Endothelial cell of umbilical vein (primary cell): Measurements from ENCODE around the gene SESTD1. TPM values are rescaled to one million over a fixed set of nuclear protein-coding genes. Genes with fewer than 3 reads are reported as not detected.

Source experiments
- BruUV-seq: library from RNA; stranded (reverse); fragments of 400-500 nt; replicated peaks from 2 replicates; lab custom pipeline; 2021; lab: Mats Ljungman, UMichigan
- CTCF ChIA-PET: fragments of 300-600, 350-600 bp; sonication (Branson Sonifier 250); formaldehyde crosslinking; loops from one replicate; lab custom pipeline; 2021; ENCODE audit warnings: antibody characterized with exemption, inconsistent platforms; lab: Charles Lee
- POLR2A ChIA-PET: fragments of 300-600, 350-600 bp; sonication (Branson Sonifier 250); formaldehyde crosslinking; loops from one replicate; lab custom pipeline; 2021; ENCODE audit warnings: antibody characterized with exemption, inconsistent platforms; lab: Charles Lee
- DNase-seq: peaks from one replicate; pipeline ENCODE4 v3.0.0-alpha.2; 2011; ENCODE audit warnings: low read depth, low spot score
- FAIRE-seq: peaks from 2 replicates; lab custom pipeline; 2011; peaks lifted over from hg19 to GRCh38; lab: Jason Lieb, UNC
- H2AFZ ChIP-seq: 2 replicates; pipeline ENCODE4 v1.6.0; 2012; ENCODE audit warnings: low read depth, low read length, control low read depth, inconsistent platforms
- H3K27ac ChIP-seq: 2 replicates; pipeline ENCODE4 v1.5.1; 2011; ENCODE audit warnings: low read depth, mild to moderate bottlenecking, control low read depth, low read length, moderate library complexity; ENCODE audit not compliant: insufficient read depth
- H3K27me3 ChIP-seq, 2 experiments: 2 replicates each; pipeline versions ENCODE4 v1.6.0 to v1.6.1; 2011; ENCODE audit warnings: low read length in 2 of 2, mixed read lengths in 1 of 2; ENCODE audit not compliant: control insufficient read depth in 2 of 2, insufficient read depth in 2 of 2
- H3K36me3 ChIP-seq, 2 experiments: 2 replicates in 1 of 2; 3 replicates in 1 of 2; pipeline ENCODE4 v1.5.1; 2011; ENCODE audit warnings: low read length in 2 of 2, mild to moderate bottlenecking in 1 of 2, moderate library complexity in 1 of 2; ENCODE audit not compliant: control insufficient read depth in 2 of 2, insufficient read depth in 2 of 2; ENCODE audit errors: extremely low read depth in 1 of 2
- H3K4me1 ChIP-seq: 3 replicates; pipeline ENCODE4 v1.5.1; 2011; ENCODE audit warnings: mild to moderate bottlenecking, low read length; ENCODE audit not compliant: control insufficient read depth, insufficient read depth; ENCODE audit errors: extremely low read depth
- H3K4me2 ChIP-seq: 2 replicates; pipeline ENCODE4 v1.6.1; 2011; ENCODE audit warnings: low read length, control low read depth, mixed read lengths; ENCODE audit not compliant: insufficient read depth
- H3K4me3 ChIP-seq, 3 experiments: fragments of 200-600 bp in 1 of 3; sonication (generic), shearing (Covaris generic) in 1 of 3; replicated peaks in 1 of 3; 2 replicates each; pipeline ENCODE4 v1.5.1; 2011 to 2016; ENCODE audit warnings: control low read depth in 3 of 3, low read length in 3 of 3, mild to moderate bottlenecking in 2 of 3, inconsistent platforms in 1 of 3, low read depth in 1 of 3, moderate library complexity in 1 of 3; ENCODE audit not compliant: insufficient read depth in 1 of 3
- H3K79me2 ChIP-seq: 2 replicates; pipeline ENCODE4 v1.6.0; 2012; ENCODE audit warnings: low read length, inconsistent platforms; ENCODE audit not compliant: control insufficient read depth, insufficient read depth
- H3K9ac ChIP-seq: replicated peaks from 2 replicates; pipeline ENCODE3; 2011; ENCODE audit warnings: low read length, control low read depth; ENCODE audit not compliant: insufficient read depth; ENCODE audit errors: extremely low read depth
- H3K9me1 ChIP-seq: replicated peaks from 3 replicates; pipeline ENCODE4 v1.6.0; 2011; ENCODE audit warnings: mild to moderate bottlenecking, low read length; ENCODE audit not compliant: control insufficient read depth, insufficient read depth; ENCODE audit errors: extremely low read depth
- H3K9me3 ChIP-seq: replicated peaks from 2 replicates; pipeline ENCODE4 v1.5.1; 2012; ENCODE audit warnings: low read length, inconsistent platforms; ENCODE audit not compliant: control insufficient read depth, insufficient read depth
- H4K20me1 ChIP-seq: replicated peaks from 2 replicates; pipeline ENCODE3; 2011; ENCODE audit warnings: mild to moderate bottlenecking, low read length; ENCODE audit not compliant: control insufficient read depth, insufficient read depth; ENCODE audit errors: extremely low read depth
- CTCF ChIP-seq, 2 donors: IDR thresholded peaks; 1 replicate in 1 of 2; 2 replicates in 1 of 2; pipeline ENCODE4 v1.5.1; 2011; ENCODE audit warnings: low read length in 2 of 2, mild to moderate bottlenecking in 2 of 2, moderate library complexity in 2 of 2, control low read depth in 1 of 2, inconsistent platforms in 1 of 2, low read depth in 1 of 2; ENCODE audit not compliant: insufficient read depth in 1 of 2; ENCODE audit errors: extremely low read depth in 1 of 2
- EZH2 ChIP-seq: IDR thresholded peaks from 2 replicates; pipeline ENCODE4 v1.6.1; 2012; ENCODE audit warnings: borderline replicate concordance, low read depth, mild to moderate bottlenecking, moderate library complexity, low read length, inconsistent platforms; ENCODE audit not compliant: severe bottlenecking
- FOS ChIP-seq: IDR thresholded peaks from 2 replicates; pipeline ENCODE4 v1.6.1; 2011; ENCODE audit warnings: mild to moderate bottlenecking, low read length, moderate library complexity, borderline replicate concordance; ENCODE audit not compliant: insufficient read depth
- GATA2 ChIP-seq: IDR thresholded peaks from 2 replicates; pipeline ENCODE4 v1.7.0; 2011; ENCODE audit warnings: low read depth, mild to moderate bottlenecking, moderate library complexity, mixed read lengths, low read length; ENCODE audit not compliant: insufficient read length, insufficient read depth
- JUN ChIP-seq: IDR thresholded peaks from 2 replicates; pipeline ENCODE4 v1.6.1; 2011; ENCODE audit warnings: borderline replicate concordance, low read depth; ENCODE audit not compliant: insufficient read length, insufficient read depth
- MAX ChIP-seq: IDR thresholded peaks from 2 replicates; pipeline ENCODE4 v1.6.1; 2011; ENCODE audit not compliant: insufficient read depth, insufficient read length
- MYC ChIP-seq: IDR thresholded peaks from one replicate; pipeline ENCODE4 v1.6.1; 2011; ENCODE audit warnings: mild to moderate bottlenecking, low read depth, low read length
- POLR2A ChIP-seq: IDR thresholded peaks from 2 replicates; pipeline ENCODE4 v1.6.1; 2012; ENCODE audit warnings: low read depth, mild to moderate bottlenecking, control low read depth, low read length
- POLR2AphosphoS5 ChIP-seq: IDR thresholded peaks from 2 replicates; pipeline ENCODE4 v1.6.1; 2012; ENCODE audit warnings: low read depth, mild to moderate bottlenecking, control low read depth, low read length, moderate library complexity; ENCODE audit not compliant: insufficient read depth
- dilution Hi-C: fragments of 300-500 bp; cut with MboI; formaldehyde crosslinking; loops from one replicate; pipeline ENCODE4 v1.15.0; 2019; ENCODE audit warnings: low sequenced_read_pairs; ENCODE audit not compliant: extremely low pct_ligation_motif_present
- intact Hi-C: fragments of 100-400 bp; cut with micrococcal nuclease; formaldehyde crosslinking; loops from one replicate; pipeline ENCODE4 v1.10.0; 2022
- polyA plus RNA-seq, 4 experiments: library from polyadenylated mRNA; depleted of rRNA in 3 of 4; stranded (reverse) in 3 of 4; unstranded in 1 of 4; fragments of >200 nt; gene quantifications; 2 replicates each; pipeline versions ENCODE4 v1.2.1 to v1.2.3, GENCODE V29; 2011 to 2012; ENCODE audit warnings: missing spikeins in 1 of 4
- total RNA-seq: library from RNA; stranded (reverse); gene quantifications from 2 replicates; pipeline ENCODE4 v1.2.3, GENCODE V29; 2021

The SESTD1 gene
- total and polyA plus RNA-seq, 2 donors (not counting 3 experiments of a cell fraction or from before 2014, with no cell fraction given) = 9.8 to 72.4 TPM

GRCh38 chr2:179124282-179124681, 140.3 kb downstream of the SESTD1 start:
- Histone ChIP-seq H3K27ac (no peak overlapping the region), H3K9ac (no peak overlapping the region), H3K9me1 (no peaks in the 10 kb centered on the region), H3K9me3 (no peaks in the 10 kb centered on the region), H3K4me2 (no peak overlapping the region), H3K27me3 (no peaks in the 10 kb centered on the region), H3K36me3 (no peaks in the 10 kb centered on the region), H4K20me1 (no peaks in the 10 kb centered on the region), H2AFZ (no peak overlapping the region), H3K4me3 (no peak overlapping the region), H3K79me2 (no peaks in the 10 kb centered on the region), H3K4me1 (peaks cover 5% of the 10 kb centered on the region)
- intact Hi-C loops (loop anchor here (10.0 kb wide), 1 partner anchor 359 kb away; no protein-coding TSS in a partner anchor), dilution Hi-C loops (no loop called here)
- no TSS peak for BruUV-seq
- POLR2A ChIA-PET = no interaction called here
- TF ChIP-seq CTCF (IDR thresholded peaks at IDR 0.05; ENCODE audit: extremely low read depth in 1 of 2, insufficient read depth in 1 of 2, low read depth in 1 of 2, low read length in 2 of 2) = no peak
- TF ChIP-seq MYC = no peak
- TF ChIP-seq MAX = no peak
- TF ChIP-seq JUN = no peak
- no peak for TF ChIP-seq FOS
- TF ChIP-seq EZH2 = no peak
- no peak for TF ChIP-seq POLR2AphosphoS5
- no peak for TF ChIP-seq POLR2A
- TF ChIP-seq GATA2 = no peak
- FAIRE-seq (no peak), DNase-seq (no peak)
- CTCF ChIA-PET = no interaction called here
